Parathyroid adenoma (tissue), 2 donors: ENCODE measurements around the gene EMP2.

Experiments used
- H2AFZ ChIP-seq: fragments of 300-600 bp; sonication (generic); one replicate; pipeline ENCODE4 v1.7.0; 2017; ENCODE audit warnings: antibody characterized with exemption, mild to moderate bottlenecking
- H3K27ac ChIP-seq: fragments of 300-600 bp; sonication (generic); one replicate; pipeline ENCODE4 v1.7.0; 2017
- H3K27me3 ChIP-seq: fragments of 300-600 bp; sonication (generic); one replicate; pipeline ENCODE4 v1.7.0; 2017; ENCODE audit warnings: low read length; ENCODE audit not compliant: control insufficient read depth, insufficient read depth
- H3K36me3 ChIP-seq: fragments of 300-600 bp; sonication (generic); one replicate; pipeline ENCODE4 v1.7.0; 2017; ENCODE audit warnings: low read length; ENCODE audit not compliant: control insufficient read depth, insufficient read depth
- H3K4me1 ChIP-seq: fragments of 300-600 bp; sonication (generic); one replicate; pipeline ENCODE4 v1.7.0; 2017; ENCODE audit warnings: control low read depth
- H3K4me2 ChIP-seq: fragments of 300-600 bp; sonication (generic); one replicate; pipeline ENCODE4 v1.7.0; 2017; ENCODE audit warnings: low read length
- H3K4me3 ChIP-seq: fragments of 300-600 bp; sonication (generic); one replicate; pipeline ENCODE4 v1.7.0; 2017; ENCODE audit warnings: low read depth, low read length
- H3K79me2 ChIP-seq: fragments of 300-600 bp; sonication (generic); one replicate; pipeline ENCODE4 v1.7.0; 2017; ENCODE audit warnings: control low read depth
- H3K9ac ChIP-seq: fragments of 300-600 bp; sonication (generic); one replicate; pipeline ENCODE4 v1.7.0; 2017; ENCODE audit warnings: mild to moderate bottlenecking
- H3K9me3 ChIP-seq: fragments of 300-600 bp; sonication (generic); one replicate; pipeline ENCODE4 v1.7.0; 2017; ENCODE audit warnings: low read length; ENCODE audit not compliant: control insufficient read depth
- TF ChIP-seq, protein P1 (sequence below): fragments of 300-600 bp; sonication (generic); IDR thresholded peaks from one replicate; pipeline ENCODE4 v1.7.0; 2017; ENCODE audit warnings: antibody characterized with exemption, mild to moderate bottlenecking
- donor health status: primary hyperparathyroidism.

EMP2 gene

GRCh38 chr16:10576390-10577304, 3.8 kb downstream of the EMP2 start:
- Histone ChIP-seq H3K36me3 (no peaks in the 10 kb centered on the region), H3K27ac (peak overlapping the region; percentile 73), H3K9ac (no peak overlapping the region), H3K4me3 (no peak overlapping the region), H3K9me3 (no peaks in the 10 kb centered on the region), H3K27me3 (no peaks in the 10 kb centered on the region), H3K4me1 (peaks cover 49% of the 10 kb centered on the region), H3K4me2 (no peak overlapping the region), H3K79me2 (peaks cover 24% of the 10 kb centered on the region), H2AFZ (no peak overlapping the region)
- TF ChIP-seq, protein P1, sequence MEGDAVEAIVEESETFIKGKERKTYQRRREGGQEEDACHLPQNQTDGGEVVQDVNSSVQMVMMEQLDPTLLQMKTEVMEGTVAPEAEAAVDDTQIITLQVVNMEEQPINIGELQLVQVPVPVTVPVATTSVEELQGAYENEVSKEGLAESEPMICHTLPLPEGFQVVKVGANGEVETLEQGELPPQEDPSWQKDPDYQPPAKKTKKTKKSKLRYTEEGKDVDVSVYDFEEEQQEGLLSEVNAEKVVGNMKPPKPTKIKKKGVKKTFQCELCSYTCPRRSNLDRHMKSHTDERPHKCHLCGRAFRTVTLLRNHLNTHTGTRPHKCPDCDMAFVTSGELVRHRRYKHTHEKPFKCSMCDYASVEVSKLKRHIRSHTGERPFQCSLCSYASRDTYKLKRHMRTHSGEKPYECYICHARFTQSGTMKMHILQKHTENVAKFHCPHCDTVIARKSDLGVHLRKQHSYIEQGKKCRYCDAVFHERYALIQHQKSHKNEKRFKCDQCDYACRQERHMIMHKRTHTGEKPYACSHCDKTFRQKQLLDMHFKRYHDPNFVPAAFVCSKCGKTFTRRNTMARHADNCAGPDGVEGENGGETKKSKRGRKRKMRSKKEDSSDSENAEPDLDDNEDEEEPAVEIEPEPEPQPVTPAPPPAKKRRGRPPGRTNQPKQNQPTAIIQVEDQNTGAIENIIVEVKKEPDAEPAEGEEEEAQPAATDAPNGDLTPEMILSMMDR, result no peak

- peak overlapping the region; percentile 73 for H3K27ac ChIP-seq
- no peaks in the 10 kb centered on the region for H3K9me3 ChIP-seq
- no peak overlapping the region for H3K9ac ChIP-seq
- no peak overlapping the region for H3K4me2 ChIP-seq
- H2AFZ ChIP-seq, result no peak overlapping the region
- peaks cover 44% of the 10 kb centered on the region for H3K4me1 ChIP-seq
- H3K36me3 ChIP-seq, result no peaks in the 10 kb centered on the region
- peaks cover 30% of the 10 kb centered on the region for H3K79me2 ChIP-seq
- H3K27me3 ChIP-seq, result no peaks in the 10 kb centered on the region
- TF ChIP-seq, protein P1, result no peak
- no peak overlapping the region for H3K4me3 ChIP-seq
Observed at GRCh38 chr16:10575506-10576130, 4.8 kb downstream of the EMP2 start.

GRCh38 chr16:10572611-10573010, 7.8 kb downstream of the EMP2 start:
- H3K4me3 ChIP-seq, result no peak overlapping the region
- H3K4me2 ChIP-seq, result no peak overlapping the region
- no peak overlapping the region for H3K27ac ChIP-seq
- no peak overlapping the region for H2AFZ ChIP-seq
- H3K9me3 ChIP-seq, result no peaks in the 10 kb centered on the region
- H3K4me1 ChIP-seq, result peaks cover 31% of the 10 kb centered on the region
- H3K79me2 ChIP-seq, result peaks cover 52% of the 10 kb centered on the region
- H3K36me3 ChIP-seq, result no peaks in the 10 kb centered on the region
- TF ChIP-seq, protein P1, result no peak
- H3K9ac ChIP-seq, result no peak overlapping the region
- H3K27me3 ChIP-seq, result no peaks in the 10 kb centered on the region

- TF ChIP-seq, protein P1, result no peak
- Histone ChIP-seq H3K9me3 (no peaks in the 10 kb centered on the region), H3K27ac (no peak overlapping the region), H3K9ac (no peak overlapping the region), H3K4me1 (peaks cover 18% of the 10 kb centered on the region), H2AFZ (no peak overlapping the region), H3K4me2 (no peak overlapping the region), H3K36me3 (no peaks in the 10 kb centered on the region), H3K4me3 (no peak overlapping the region), H3K79me2 (peaks cover 64% of the 10 kb centered on the region), H3K27me3 (no peaks in the 10 kb centered on the region)
Observed at GRCh38 chr16:10571354-10571753, 9.0 kb downstream of the EMP2 start.
